GM19043 (cell line): ENCODE data around the gene EDIL3.

Experiments
- ATAC-seq: cut with Tn5 transposase; IDR thresholded peaks from one replicate; pipeline ENCODE4 v1.9.1; 2021; ENCODE audit warnings: low read depth; ENCODE audit not compliant: unreplicated experiment

The EDIL3 gene

DNA sequence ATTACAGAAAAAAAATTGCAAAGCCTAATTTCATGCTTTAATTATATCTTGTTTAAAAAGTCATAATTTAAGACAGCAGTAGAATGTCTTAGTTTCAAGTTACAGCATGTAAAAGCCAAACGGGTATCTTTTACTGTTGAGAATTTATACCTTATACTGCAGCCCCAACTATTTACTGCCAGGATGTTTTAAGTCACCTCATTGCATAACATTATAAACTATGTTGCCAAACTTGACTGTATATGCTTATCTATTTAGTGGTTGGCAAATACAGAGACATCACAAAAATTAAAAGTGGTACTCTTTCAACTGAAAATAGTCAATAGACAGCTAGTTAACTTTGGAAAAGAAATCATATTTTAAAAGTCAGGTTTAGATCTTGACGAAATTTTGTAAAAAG lies 119.5 kb downstream of the EDIL3 start:
- no peak for ATAC-seq

- ATAC-seq = no peak
Observed at GRCh38 chr5:84260939-84261338, 123.7 kb downstream of the EDIL3 start.

- no peak for ATAC-seq
Observed at GRCh38 chr5:84260140-84260539, 124.5 kb downstream of the EDIL3 start.

DNA sequence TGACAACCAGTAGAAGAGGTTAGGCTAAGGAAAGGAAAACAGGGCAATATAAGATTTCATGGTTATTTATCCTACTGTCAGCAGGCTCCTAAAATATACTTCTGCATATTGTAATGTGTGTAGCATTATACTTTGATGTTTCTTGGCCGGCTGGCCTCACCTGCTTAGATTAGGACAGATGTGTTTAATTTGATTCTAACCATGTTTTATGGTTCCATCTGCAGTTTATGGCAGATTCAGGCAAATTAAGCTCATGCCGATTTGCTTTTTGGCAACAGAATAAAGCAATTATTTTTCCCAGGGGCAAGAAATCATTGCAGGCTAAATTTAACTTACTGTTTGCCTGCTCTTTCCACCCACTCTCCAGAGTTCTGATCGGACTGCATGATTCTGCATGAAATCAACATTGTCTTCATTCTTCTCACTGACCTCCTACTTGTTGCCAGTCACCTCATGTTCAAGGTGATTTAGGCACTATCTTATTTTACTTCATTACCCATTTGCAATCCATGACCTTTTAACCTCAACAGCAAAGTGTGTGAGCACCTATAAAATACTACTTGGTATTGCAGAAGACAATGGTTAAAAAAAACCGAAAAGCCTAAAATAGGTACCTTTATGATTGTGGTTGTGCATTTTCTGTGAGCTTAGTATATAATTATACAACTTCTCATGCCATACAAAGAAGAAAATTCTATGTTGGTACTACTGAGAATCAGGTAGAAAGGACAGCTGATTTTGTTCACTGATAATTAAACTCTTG lies 125.2 kb downstream of the EDIL3 start:
- ATAC-seq = no peak

DNA sequence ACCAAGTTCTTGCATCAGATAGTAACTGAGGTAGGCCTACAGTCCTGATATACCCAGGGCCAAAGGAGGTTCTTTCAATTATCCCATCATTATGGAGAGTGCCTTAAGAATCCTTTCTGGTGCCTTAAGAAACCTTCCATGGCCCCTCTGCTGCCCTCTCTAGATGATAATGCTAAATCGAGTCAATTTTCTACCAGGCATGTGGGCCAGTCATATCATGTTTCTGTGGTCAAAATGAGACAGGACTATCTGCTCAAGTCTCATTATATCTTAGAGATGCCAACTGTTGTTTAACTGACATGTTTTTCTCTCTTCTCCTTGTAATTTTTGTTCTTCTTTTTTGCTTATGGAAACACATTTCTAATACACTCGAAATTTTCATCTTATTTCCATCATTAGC lies 127.6 kb downstream of the EDIL3 start:
- ATAC-seq = no peak

DNA sequence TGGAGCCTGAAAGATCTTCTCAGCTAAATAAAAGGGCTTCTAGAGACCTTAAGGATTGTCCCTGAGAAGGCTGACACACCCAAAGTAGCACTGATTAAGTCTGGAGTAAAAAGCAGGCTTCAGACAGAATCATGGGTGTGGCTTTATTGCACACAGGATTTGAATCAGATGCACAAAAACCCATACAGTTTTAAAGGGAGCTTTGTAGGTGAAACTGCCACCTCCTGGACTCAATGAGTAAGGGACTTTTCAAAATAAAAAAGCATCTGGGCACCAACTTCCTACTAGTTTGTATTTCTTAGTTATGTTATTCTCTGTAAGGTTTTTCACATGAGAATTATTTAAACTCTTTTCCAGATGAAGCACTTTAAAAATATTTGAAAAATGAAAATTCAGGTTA lies 129.4 kb downstream of the EDIL3 start:
- no peak for ATAC-seq

GRCh38 chr5:84253946-84254345 lies 130.7 kb downstream of the EDIL3 start:
- no peak for ATAC-seq

DNA sequence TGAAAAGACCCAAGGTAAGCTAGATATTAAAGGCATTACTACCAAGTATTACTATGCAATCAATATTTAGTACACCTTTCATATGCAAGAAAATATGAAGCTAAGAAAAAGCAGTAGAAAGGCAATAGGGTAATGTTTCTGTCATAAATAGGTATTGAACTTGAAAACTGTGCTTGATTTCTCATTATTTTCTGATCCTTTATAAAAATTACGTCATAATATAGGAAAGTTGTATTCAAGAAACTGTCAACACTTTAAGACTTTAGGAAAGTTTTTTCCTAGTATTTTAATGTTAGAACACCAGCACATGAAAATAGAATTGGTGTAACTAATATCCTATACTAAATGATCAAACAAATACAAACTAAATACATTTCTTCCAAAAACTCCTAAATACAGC lies 133.2 kb downstream of the EDIL3 start:
- ATAC-seq = no peak

GRCh38 chr5:84249918-84250630 lies 134.6 kb downstream of the EDIL3 start:
- no peak for ATAC-seq

DNA sequence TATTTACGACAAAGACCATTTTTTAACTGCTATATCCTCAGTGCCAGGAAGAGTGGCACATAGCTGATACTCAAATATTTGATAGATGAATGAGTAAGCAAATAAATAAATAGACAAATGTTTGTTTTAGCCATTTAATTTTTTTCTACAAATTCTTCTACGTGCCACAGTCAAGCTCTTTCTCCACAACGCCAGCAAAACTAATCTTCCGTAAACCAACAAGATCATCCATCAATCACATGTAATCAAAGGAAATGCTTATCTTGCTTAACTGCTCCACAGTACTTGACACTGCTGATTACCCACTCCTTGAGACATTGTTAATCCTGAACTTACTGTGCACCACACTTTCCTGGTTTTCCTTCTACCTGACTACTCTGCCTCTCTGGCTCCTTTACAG lies 136.7 kb downstream of the EDIL3 start:
- no peak for ATAC-seq

- ATAC-seq = no peak
Observed at GRCh38 chr5:84242286-84242685, 142.4 kb downstream of the EDIL3 start.

- ATAC-seq = no peak
Observed at GRCh38 chr5:84239494-84239893, 145.2 kb downstream of the EDIL3 start.

DNA sequence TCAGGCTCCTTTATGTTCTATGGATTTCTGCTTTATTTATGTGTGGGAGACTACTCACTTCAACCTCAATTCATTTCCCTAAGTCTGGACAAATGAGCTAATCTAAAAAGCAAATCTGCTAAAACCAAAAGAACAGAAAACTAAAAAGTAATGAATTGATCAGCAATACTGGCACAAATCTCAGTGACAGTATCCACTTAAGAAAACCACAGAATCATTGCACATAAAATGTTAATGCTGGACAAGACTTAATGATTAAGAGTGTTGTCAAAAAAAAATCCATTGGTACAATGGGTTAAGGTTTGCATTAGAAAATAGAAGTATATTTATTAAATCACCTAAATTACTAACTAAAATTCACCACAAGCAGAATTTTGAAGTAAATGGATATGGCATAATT lies 147.6 kb downstream of the EDIL3 start:
- ATAC-seq = no peak

GRCh38 chr5:84231433-84231832 lies 153.2 kb downstream of the EDIL3 start:
- ATAC-seq = no peak

- no peak for ATAC-seq
Observed at GRCh38 chr5:84229045-84229444, 155.6 kb downstream of the EDIL3 start.

GRCh38 chr5:84228266-84228665 lies 156.4 kb downstream of the EDIL3 start:
- ATAC-seq = no peak

DNA sequence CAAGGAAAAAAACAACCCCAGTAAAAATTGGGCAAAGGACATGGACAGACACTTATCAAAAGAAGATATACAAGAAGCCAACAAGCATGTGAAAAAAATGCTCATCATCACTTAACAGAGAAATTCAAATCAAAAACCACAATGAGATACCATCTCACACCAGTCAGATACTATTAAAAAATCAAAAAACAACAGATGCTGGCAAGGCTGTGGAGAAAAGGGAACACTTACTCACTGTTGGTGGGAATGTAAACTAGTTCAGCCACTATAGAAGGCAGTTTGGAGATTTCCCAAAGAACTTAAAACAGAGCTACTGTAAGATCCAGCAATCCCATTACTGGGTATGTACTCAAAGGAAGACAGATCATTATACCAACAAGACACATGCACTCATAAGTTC lies 157.4 kb downstream of the EDIL3 start:
- no peak for ATAC-seq

GRCh38 chr5:84218546-84218945 lies 166.1 kb downstream of the EDIL3 start:
- ATAC-seq = no peak

DNA sequence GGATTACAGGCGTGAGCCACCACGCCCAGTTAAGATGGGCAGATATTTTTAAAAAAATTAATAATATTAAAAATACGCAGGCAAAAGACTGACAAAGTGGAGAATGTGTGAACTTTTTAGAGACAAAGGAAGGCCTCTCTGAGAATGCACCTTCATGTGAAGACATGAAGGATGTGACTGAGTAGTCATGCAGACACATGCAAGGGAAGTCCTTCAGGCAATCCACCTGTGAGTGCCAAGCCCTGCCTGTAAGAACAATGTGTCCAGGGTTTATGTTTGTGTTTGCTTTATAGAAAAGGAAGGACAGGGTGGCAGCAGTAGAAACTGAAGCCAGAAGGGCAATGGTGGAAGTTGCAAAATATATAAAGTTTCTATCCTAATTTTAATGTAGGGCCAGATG lies 169.2 kb downstream of the EDIL3 start:
- ATAC-seq = no peak

DNA sequence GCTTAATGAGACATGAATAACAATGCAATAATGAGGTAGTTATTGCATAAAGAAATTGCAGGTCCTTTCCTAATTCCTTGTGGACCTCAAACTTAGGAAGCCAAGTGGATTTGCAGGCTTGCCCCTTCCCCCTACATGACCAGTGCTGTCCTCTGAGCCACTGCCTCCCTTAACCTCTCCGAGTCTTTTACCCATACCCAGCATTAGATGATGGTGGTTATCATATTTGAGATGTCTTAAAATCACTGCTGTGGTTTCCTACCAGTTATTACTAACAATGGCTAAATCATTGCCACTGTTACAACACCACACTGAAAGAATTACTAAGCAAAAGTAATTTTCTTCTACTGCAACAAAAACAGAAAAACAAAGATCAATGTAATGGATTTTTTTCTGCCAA lies 170.8 kb downstream of the EDIL3 start:
- no peak for ATAC-seq

DNA sequence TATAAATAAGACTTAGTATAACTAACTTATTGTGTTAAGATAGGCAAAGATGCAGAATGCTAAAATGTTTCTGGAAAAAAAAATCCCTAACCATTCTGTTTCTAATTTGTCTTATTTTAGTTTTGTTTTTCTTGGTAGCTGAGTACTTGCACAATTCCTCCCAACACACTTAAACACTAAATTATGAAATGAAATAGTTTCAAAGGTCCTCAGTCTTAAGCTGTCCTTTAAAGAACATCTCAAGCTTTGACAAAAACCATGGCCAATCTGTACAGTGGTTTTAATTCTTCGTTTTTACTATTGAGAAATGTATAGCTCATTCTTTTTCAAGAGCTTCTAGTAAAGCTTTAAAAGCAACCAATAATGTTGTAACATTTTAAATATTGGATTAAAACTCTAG lies 171.5 kb downstream of the EDIL3 start:
- ATAC-seq = no peak

GRCh38 chr5:84204772-84205171 lies 179.9 kb downstream of the EDIL3 start:
- ATAC-seq = no peak
